PFSK-1 (cell line): Measurements from ENCODE around the gene GPC4.

Experiments used
- FOXP2 ChIP-seq: optimal IDR thresholded peaks from 2 replicates; pipeline ENCODE3; 2011; ENCODE audit warnings: borderline replicate concordance, control low read depth, inconsistent platforms; ENCODE audit not compliant: insufficient read depth; ENCODE audit errors: extremely low read length, extremely low read depth
- POLR2AphosphoS5 ChIP-seq: IDR thresholded peaks from 2 replicates; pipeline ENCODE4 v1.6.1; 2012; ENCODE audit warnings: low read depth, mild to moderate bottlenecking, control low read depth, low read length, moderate library complexity
- SIN3A ChIP-seq: IDR thresholded peaks from 2 replicates; pipeline ENCODE4 v1.6.1; 2012; ENCODE audit warnings: mild to moderate bottlenecking, low read length, moderate library complexity, borderline replicate concordance; ENCODE audit not compliant: insufficient read depth
- TAF1 ChIP-seq: IDR thresholded peaks from 2 replicates; pipeline ENCODE4 v1.6.1; 2012; ENCODE audit warnings: low read length, control low read depth, borderline replicate concordance; ENCODE audit not compliant: insufficient read depth
- TF ChIP-seq, protein P1 (sequence below), 2 experiments: IDR thresholded peaks; 2 replicates each; pipeline versions ENCODE4 v1.6.1 to v1.8.0; 2011 to 2012; ENCODE audit warnings: low read depth in 2 of 2, low read length in 2 of 2, control low read depth in 1 of 2, inconsistent platforms in 1 of 2, mild to moderate bottlenecking in 1 of 2, moderate library complexity in 1 of 2; ENCODE audit not compliant: insufficient read depth in 1 of 2

The GPC4 gene

DNA sequence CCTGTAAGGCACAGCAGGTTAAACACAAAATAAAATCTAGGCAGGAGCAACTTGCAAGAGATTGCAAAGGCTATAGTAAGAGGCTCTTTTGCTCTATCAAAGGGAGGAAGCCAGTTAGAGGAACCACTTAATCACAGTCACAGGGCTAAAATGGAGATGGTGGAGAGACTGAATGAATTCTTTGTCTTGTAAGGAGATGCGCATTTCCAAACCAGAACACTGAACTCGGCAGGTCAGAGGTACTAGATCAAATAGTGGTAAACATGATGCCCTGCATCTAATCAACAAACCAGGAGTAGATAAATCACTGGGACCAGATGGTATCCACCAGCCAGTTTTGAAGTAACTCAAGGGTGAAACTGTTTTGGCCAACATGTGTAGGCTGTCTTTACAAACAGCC is 55.8 kb downstream of the GPC4 start:
- TF ChIP-seq, protein P1, sequence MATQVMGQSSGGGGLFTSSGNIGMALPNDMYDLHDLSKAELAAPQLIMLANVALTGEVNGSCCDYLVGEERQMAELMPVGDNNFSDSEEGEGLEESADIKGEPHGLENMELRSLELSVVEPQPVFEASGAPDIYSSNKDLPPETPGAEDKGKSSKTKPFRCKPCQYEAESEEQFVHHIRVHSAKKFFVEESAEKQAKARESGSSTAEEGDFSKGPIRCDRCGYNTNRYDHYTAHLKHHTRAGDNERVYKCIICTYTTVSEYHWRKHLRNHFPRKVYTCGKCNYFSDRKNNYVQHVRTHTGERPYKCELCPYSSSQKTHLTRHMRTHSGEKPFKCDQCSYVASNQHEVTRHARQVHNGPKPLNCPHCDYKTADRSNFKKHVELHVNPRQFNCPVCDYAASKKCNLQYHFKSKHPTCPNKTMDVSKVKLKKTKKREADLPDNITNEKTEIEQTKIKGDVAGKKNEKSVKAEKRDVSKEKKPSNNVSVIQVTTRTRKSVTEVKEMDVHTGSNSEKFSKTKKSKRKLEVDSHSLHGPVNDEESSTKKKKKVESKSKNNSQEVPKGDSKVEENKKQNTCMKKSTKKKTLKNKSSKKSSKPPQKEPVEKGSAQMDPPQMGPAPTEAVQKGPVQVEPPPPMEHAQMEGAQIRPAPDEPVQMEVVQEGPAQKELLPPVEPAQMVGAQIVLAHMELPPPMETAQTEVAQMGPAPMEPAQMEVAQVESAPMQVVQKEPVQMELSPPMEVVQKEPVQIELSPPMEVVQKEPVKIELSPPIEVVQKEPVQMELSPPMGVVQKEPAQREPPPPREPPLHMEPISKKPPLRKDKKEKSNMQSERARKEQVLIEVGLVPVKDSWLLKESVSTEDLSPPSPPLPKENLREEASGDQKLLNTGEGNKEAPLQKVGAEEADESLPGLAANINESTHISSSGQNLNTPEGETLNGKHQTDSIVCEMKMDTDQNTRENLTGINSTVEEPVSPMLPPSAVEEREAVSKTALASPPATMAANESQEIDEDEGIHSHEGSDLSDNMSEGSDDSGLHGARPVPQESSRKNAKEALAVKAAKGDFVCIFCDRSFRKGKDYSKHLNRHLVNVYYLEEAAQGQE (IDR thresholded peaks at IDR 0.05; ENCODE audit: insufficient read depth in 1 of 2, low read depth in 2 of 2, low read length in 2 of 2), result no peak
- TF ChIP-seq FOXP2, result no peak
- TF ChIP-seq SIN3A, result no peak
- no peak for TF ChIP-seq TAF1
- no peak for TF ChIP-seq POLR2AphosphoS5

DNA sequence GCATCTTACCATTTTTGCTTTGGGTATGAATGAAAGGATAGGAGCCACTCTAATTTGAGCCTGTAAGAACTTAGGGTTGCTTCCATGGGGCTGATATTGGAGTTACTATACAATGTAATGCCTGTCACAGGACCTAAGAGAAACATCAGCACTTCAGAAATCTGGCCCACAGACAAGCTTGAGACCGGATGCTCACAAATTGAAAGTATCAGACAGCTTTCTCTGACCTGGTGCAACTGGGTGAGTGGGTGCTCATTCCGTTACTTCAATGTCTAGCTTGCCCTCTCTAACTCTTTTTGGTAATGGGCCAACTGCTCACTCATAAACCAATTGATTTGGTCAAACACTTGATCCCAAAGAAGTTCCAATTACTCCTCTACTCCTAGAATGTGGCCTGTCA is 62.1 kb downstream of the GPC4 start:
- TF ChIP-seq TAF1 (no peak), POLR2AphosphoS5 (no peak)
- TF ChIP-seq, protein P1 (IDR thresholded peaks at IDR 0.05; ENCODE audit: insufficient read depth in 1 of 2, low read depth in 2 of 2, low read length in 2 of 2), result no peak

- TF ChIP-seq SIN3A (no peak), TAF1 (no peak), POLR2AphosphoS5 (no peak), FOXP2 (no peak)
- TF ChIP-seq, protein P1 (IDR thresholded peaks at IDR 0.05; ENCODE audit: insufficient read depth in 1 of 2, low read depth in 2 of 2, low read length in 2 of 2), result no peak
Measured at GRCh38 chrX:133350751-133351150, 64.5 kb downstream of the GPC4 start.

GRCh38 chrX:133346026-133346425 is 69.3 kb downstream of the GPC4 start:
- TF ChIP-seq POLR2AphosphoS5 (no peak), TAF1 (no peak), FOXP2 (no peak), SIN3A (no peak)
- TF ChIP-seq, protein P1 (IDR thresholded peaks at IDR 0.05; ENCODE audit: insufficient read depth in 1 of 2, low read depth in 2 of 2, low read length in 2 of 2), result no peak

- TF ChIP-seq TAF1 (no peak), POLR2AphosphoS5 (no peak), SIN3A (no peak), FOXP2 (no peak)
- TF ChIP-seq, protein P1 (IDR thresholded peaks at IDR 0.05; ENCODE audit: insufficient read depth in 1 of 2, low read depth in 2 of 2, low read length in 2 of 2), result no peak
Measured at GRCh38 chrX:133339566-133339965, 75.7 kb downstream of the GPC4 start.
